DOHH2 (cell line): Measurements from ENCODE around the gene COL23A1.

Experiments used
- H3F3A ChIP-seq: fragments of 200-600 bp; sonication (generic), shearing (Covaris generic); 2 replicates; pipeline ENCODE4 v1.6.0; 2016; ENCODE audit warnings: antibody characterized with exemption, mild to moderate bottlenecking; ENCODE audit not compliant: control insufficient read depth, insufficient read depth
- H3K27ac ChIP-seq: fragments of 200-600 bp; sonication (generic); 2 replicates; pipeline ENCODE4 v1.5.1; 2014; ENCODE audit warnings: low read depth, mild to moderate bottlenecking, low read length, moderate library complexity
- H3K27me3 ChIP-seq: fragments of 200-600 bp; sonication (generic); 2 replicates; pipeline ENCODE4 v1.6.1; 2014; ENCODE audit warnings: mild to moderate bottlenecking, low read length, mixed read lengths; ENCODE audit not compliant: control insufficient read depth
- H3K36me3 ChIP-seq: fragments of 200-600 bp; sonication (generic); 2 replicates; pipeline ENCODE4 v1.6.1; 2014; ENCODE audit warnings: mild to moderate bottlenecking, low read length, moderate library complexity, mixed read lengths; ENCODE audit not compliant: control insufficient read depth
- H3K4me1 ChIP-seq: fragments of 200-600 bp; sonication (generic); 2 replicates; pipeline ENCODE4 v1.6.1; 2014; ENCODE audit warnings: mild to moderate bottlenecking, low read length, mixed read lengths; ENCODE audit not compliant: control insufficient read depth
- H3K4me2 ChIP-seq: fragments of 200-600 bp; sonication (generic); 2 replicates; pipeline ENCODE4 v1.6.0; 2014; ENCODE audit warnings: mild to moderate bottlenecking, low read length, moderate library complexity
- H3K4me3 ChIP-seq: fragments of 200-600 bp; sonication (generic); 2 replicates; pipeline ENCODE4 v1.5.1; 2014; ENCODE audit warnings: mild to moderate bottlenecking, low read length, mixed read lengths
- H3K79me2 ChIP-seq: fragments of 200-600 bp; sonication (generic); 2 replicates; pipeline ENCODE4 v1.6.1; 2014; ENCODE audit warnings: mild to moderate bottlenecking, low read length, mixed read lengths; ENCODE audit not compliant: control insufficient read depth
- H3K9me2 ChIP-seq: fragments of 200-600 bp; sonication (generic); replicated peaks from 2 replicates; pipeline ENCODE4 v1.6.1; 2014; ENCODE audit warnings: mild to moderate bottlenecking, low read length, mixed read lengths; ENCODE audit not compliant: control insufficient read depth
- H3K9me3 ChIP-seq: fragments of 200-600 bp; sonication (generic); 2 replicates; pipeline ENCODE4 v1.6.1; 2014; ENCODE audit warnings: antibody characterized with exemption, low read length, mixed read lengths; ENCODE audit not compliant: control insufficient read depth, insufficient read depth
- H4K20me1 ChIP-seq: fragments of 200-600 bp; sonication (generic); 2 replicates; pipeline ENCODE4 v1.6.0; 2014; ENCODE audit warnings: low read depth, mild to moderate bottlenecking, antibody characterized with exemption, low read length, moderate library complexity; ENCODE audit not compliant: control insufficient read depth, insufficient read depth
- EZH2phosphoT487 ChIP-seq: fragments of 200-600 bp; sonication (generic); IDR thresholded peaks from 2 replicates; pipeline ENCODE4 v1.6.1; 2017; ENCODE audit warnings: borderline replicate concordance, mild to moderate bottlenecking, antibody characterized with exemption, low read length, moderate library complexity, mixed read lengths
- TF ChIP-seq, protein P1 (sequence below): fragments of 200-600 bp; sonication (generic); IDR thresholded peaks from one replicate; pipeline ENCODE4 v1.5.1; 2014; ENCODE audit warnings: antibody characterized with exemption, mild to moderate bottlenecking, low read depth, low read length; ENCODE audit not compliant: poor library complexity, severe bottlenecking

COL23A1 gene

DNA sequence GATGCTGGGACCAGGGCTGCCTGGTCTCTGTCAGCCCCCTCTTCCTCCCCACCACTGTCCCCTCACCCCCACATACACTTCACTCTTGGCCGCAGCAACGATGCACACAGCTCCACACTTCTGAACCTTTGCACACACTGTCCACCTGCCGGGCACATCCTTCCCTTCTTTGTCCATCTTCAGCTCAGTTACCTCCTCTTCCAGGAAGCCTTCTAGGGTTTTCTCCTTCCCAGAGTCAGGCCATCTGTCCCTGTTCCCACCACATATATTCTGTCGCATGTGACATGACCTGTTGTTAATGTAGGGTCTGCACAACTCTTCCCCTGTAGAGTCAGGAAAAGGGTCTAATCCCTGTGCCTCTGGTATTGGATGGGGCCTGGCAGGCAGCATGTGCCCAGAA lies 319.0 kb downstream of the COL23A1 start:
- Histone ChIP-seq H3K9me3 (no peaks in the 10 kb centered on the region), H3K27me3 (no peaks in the 10 kb centered on the region), H3K9me2 (no peaks in the 10 kb centered on the region), H4K20me1 (no peaks in the 10 kb centered on the region), H3K4me3 (no peak overlapping the region), H3K4me2 (no peak overlapping the region), H3K36me3 (no peaks in the 10 kb centered on the region), H3K4me1 (peaks cover 11% of the 10 kb centered on the region), H3F3A (no peaks in the 10 kb centered on the region), H3K27ac (no peak overlapping the region), H3K79me2 (no peaks in the 10 kb centered on the region)
- TF ChIP-seq, protein P1, sequence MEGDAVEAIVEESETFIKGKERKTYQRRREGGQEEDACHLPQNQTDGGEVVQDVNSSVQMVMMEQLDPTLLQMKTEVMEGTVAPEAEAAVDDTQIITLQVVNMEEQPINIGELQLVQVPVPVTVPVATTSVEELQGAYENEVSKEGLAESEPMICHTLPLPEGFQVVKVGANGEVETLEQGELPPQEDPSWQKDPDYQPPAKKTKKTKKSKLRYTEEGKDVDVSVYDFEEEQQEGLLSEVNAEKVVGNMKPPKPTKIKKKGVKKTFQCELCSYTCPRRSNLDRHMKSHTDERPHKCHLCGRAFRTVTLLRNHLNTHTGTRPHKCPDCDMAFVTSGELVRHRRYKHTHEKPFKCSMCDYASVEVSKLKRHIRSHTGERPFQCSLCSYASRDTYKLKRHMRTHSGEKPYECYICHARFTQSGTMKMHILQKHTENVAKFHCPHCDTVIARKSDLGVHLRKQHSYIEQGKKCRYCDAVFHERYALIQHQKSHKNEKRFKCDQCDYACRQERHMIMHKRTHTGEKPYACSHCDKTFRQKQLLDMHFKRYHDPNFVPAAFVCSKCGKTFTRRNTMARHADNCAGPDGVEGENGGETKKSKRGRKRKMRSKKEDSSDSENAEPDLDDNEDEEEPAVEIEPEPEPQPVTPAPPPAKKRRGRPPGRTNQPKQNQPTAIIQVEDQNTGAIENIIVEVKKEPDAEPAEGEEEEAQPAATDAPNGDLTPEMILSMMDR: no peak
- no peak for TF ChIP-seq EZH2phosphoT487

- Histone ChIP-seq H3K27ac (no peak overlapping the region), H3K9me3 (no peaks in the 10 kb centered on the region), H3K4me1 (peaks cover 11% of the 10 kb centered on the region), H3K79me2 (no peaks in the 10 kb centered on the region), H3F3A (no peaks in the 10 kb centered on the region), H3K4me2 (no peak overlapping the region), H3K27me3 (no peaks in the 10 kb centered on the region), H3K36me3 (no peaks in the 10 kb centered on the region), H3K9me2 (no peaks in the 10 kb centered on the region), H3K4me3 (no peak overlapping the region), H4K20me1 (no peaks in the 10 kb centered on the region)
- no peak for TF ChIP-seq EZH2phosphoT487
- TF ChIP-seq, protein P1: no peak
Observed at GRCh38 chr5:178269499-178269898, 320.7 kb downstream of the COL23A1 start.

GRCh38 chr5:178267876-178268275 lies 322.3 kb downstream of the COL23A1 start:
- no peaks in the 10 kb centered on the region for H3K27me3 ChIP-seq
- H4K20me1 ChIP-seq: no peaks in the 10 kb centered on the region
- no peaks in the 10 kb centered on the region for H3F3A ChIP-seq
- H3K27ac ChIP-seq: no peak overlapping the region
- no peaks in the 10 kb centered on the region for H3K79me2 ChIP-seq
- no peak overlapping the region for H3K4me3 ChIP-seq
- H3K36me3 ChIP-seq: no peaks in the 10 kb centered on the region
- H3K9me2 ChIP-seq: no peaks in the 10 kb centered on the region
- no peaks in the 10 kb centered on the region for H3K4me1 ChIP-seq
- no peak overlapping the region for H3K4me2 ChIP-seq
- no peaks in the 10 kb centered on the region for H3K9me3 ChIP-seq
- TF ChIP-seq EZH2phosphoT487: no peak
- TF ChIP-seq, protein P1: no peak

GRCh38 chr5:178267245-178267644 lies 322.9 kb downstream of the COL23A1 start:
- Histone ChIP-seq H3K9me3 (no peaks in the 10 kb centered on the region), H3K4me1 (no peaks in the 10 kb centered on the region), H3K4me3 (no peak overlapping the region), H3F3A (no peaks in the 10 kb centered on the region), H3K36me3 (no peaks in the 10 kb centered on the region), H4K20me1 (no peaks in the 10 kb centered on the region), H3K79me2 (no peaks in the 10 kb centered on the region), H3K9me2 (no peaks in the 10 kb centered on the region), H3K27me3 (no peaks in the 10 kb centered on the region), H3K27ac (no peak overlapping the region), H3K4me2 (no peak overlapping the region)
- TF ChIP-seq EZH2phosphoT487: no peak
- TF ChIP-seq, protein P1: no peak
